Activated T-cell treated with anti-CD3 and anti-CD28 coated beads, Interleukin-2, amount 50 U/mL, for 1 hour (primary cell): ENCODE measurements around the gene MEGF6.

ENCODE experiments used
- DNase-seq: peaks from one replicate; pipeline ENCODE4 v3.0.0-alpha.2; 2020

MEGF6 gene

GRCh38 chr1:3552176-3552575, 59.1 kb downstream of the MEGF6 start:
- DNase-seq, result no peak

- no peak for DNase-seq
Measured at GRCh38 chr1:3551711-3552110, 59.6 kb downstream of the MEGF6 start.

- DNase-seq, result no peak
Measured at GRCh38 chr1:3551290-3551678, 60.0 kb downstream of the MEGF6 start.

- no peak for DNase-seq
Measured at GRCh38 chr1:3550511-3551289, 60.6 kb downstream of the MEGF6 start.

GRCh38 chr1:3548895-3549294, 62.4 kb downstream of the MEGF6 start:
- DNase-seq, result no peak

- no peak for DNase-seq
Measured at GRCh38 chr1:3548156-3548893, 63.0 kb downstream of the MEGF6 start.

- DNase-seq, result no peak
Measured at GRCh38 chr1:3547055-3548005, 64.0 kb downstream of the MEGF6 start.

- no peak for DNase-seq
Measured at GRCh38 chr1:3546048-3546384, 65.3 kb downstream of the MEGF6 start.

- DNase-seq, result no peak
Measured at GRCh38 chr1:3545363-3546047, 65.8 kb downstream of the MEGF6 start.

GRCh38 chr1:3544040-3544977, 67.0 kb downstream of the MEGF6 start:
- DNase-seq, result no peak

GRCh38 chr1:3543076-3544039, 68.0 kb downstream of the MEGF6 start:
- DNase-seq, result no peak

- DNase-seq, result no peak
Measured at GRCh38 chr1:3542676-3543075, 68.6 kb downstream of the MEGF6 start.

- DNase-seq, result no peak
Measured at GRCh38 chr1:3541936-3542335, 69.4 kb downstream of the MEGF6 start.

- no peak for DNase-seq
Measured at GRCh38 chr1:3541465-3541864, 69.8 kb downstream of the MEGF6 start.

- DNase-seq, result no peak
Measured at GRCh38 chr1:3540876-3541275, 70.4 kb downstream of the MEGF6 start.

GRCh38 chr1:3539707-3540425, 71.4 kb downstream of the MEGF6 start:
- DNase-seq, result no peak

GRCh38 chr1:3537359-3537758, 73.9 kb downstream of the MEGF6 start:
- no peak for DNase-seq

- no peak for DNase-seq
Measured at GRCh38 chr1:3536420-3537195, 74.7 kb downstream of the MEGF6 start.

GRCh38 chr1:3535732-3536131, 75.6 kb downstream of the MEGF6 start:
- DNase-seq, result no peak
